Ectodermal cell (in vitro differentiated cells): ENCODE data around the gene B3GALT5.
"Not testable (repeated sequence)": the region's sequence is repeated elsewhere in the genome, so short reads cannot be mapped to it uniquely, and the experiment has no call there.

Experiments used
- H3K27ac ChIP-seq: 2 replicates; pipeline ENCODE4 v1.7.0; 2013; ENCODE audit warnings: mild to moderate bottlenecking, low read depth, low read length; ENCODE audit not compliant: insufficient read depth, poor library complexity, severe bottlenecking
- H3K27me3 ChIP-seq: 2 replicates; pipeline ENCODE4 v1.7.0; 2013; ENCODE audit warnings: mild to moderate bottlenecking, low read length; ENCODE audit not compliant: insufficient read depth, control insufficient read depth, poor library complexity, severe bottlenecking
- H3K36me3 ChIP-seq: one replicate; pipeline ENCODE4 v1.7.0; 2013; ENCODE audit warnings: low read length; ENCODE audit not compliant: control insufficient read depth, insufficient read depth
- H3K4me1 ChIP-seq: one replicate; pipeline ENCODE4 v1.7.0; 2013; ENCODE audit warnings: low read length; ENCODE audit not compliant: control insufficient read depth, insufficient read depth
- H3K4me3 ChIP-seq: 2 replicates; pipeline ENCODE4 v1.7.0; 2013; ENCODE audit warnings: low read depth, low read length, control low read depth; ENCODE audit not compliant: insufficient read depth
- H3K9me3 ChIP-seq: 2 replicates; pipeline ENCODE4 v1.7.0; 2013; ENCODE audit warnings: mild to moderate bottlenecking, low read length, moderate library complexity; ENCODE audit not compliant: control insufficient read depth
- WGBS, 2 experiments: methylation state at CpG; one replicate each; pipeline ENCODE4 v1.1.7; 2013; ENCODE audit warnings: missing lambda C conversion rate in 2 of 2; 5-methylcytosine and 5-hydroxymethylcytosine counted together

B3GALT5 gene

GRCh38 chr21:39582749-39583148 lies 30.0 kb upstream of the B3GALT5 start:
- H3K36me3 ChIP-seq, result no peaks in the 10 kb centered on the region
- 95% methylated on average over 4 of the region's 4 CpGs for WGBS, 2 experiments
- no peak overlapping the region for H3K27ac ChIP-seq
- no peaks in the 10 kb centered on the region for H3K27me3 ChIP-seq
- no peak overlapping the region for H3K4me3 ChIP-seq
- H3K4me1 ChIP-seq, result no peaks in the 10 kb centered on the region
- no peaks in the 10 kb centered on the region for H3K9me3 ChIP-seq

DNA sequence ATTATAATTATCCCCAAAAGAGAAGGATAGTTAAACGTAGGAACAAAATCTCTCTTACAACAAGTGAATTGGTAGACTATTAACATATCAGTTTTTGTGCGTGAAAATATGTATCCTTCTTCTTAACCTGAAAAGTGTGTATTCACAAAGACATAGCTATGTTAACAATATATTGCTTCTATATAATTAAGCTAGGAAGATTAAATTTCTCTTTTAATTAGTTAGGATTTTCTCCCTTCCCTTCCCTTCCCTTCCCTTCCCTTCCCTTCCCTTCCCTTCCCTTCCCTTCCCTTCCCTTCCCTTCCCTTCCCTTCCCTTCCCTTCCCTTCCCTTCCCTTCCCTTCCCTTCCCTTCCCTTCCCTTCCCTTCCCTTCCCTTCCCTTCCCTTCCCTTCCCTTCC lies 29.2 kb upstream of the B3GALT5 start:
- H3K4me1 ChIP-seq, H3K9me3 ChIP-seq: not testable (repeated sequence)
- WGBS, 2 experiments, result 100% methylated on average over 2 of the region's 2 CpGs; no CpG with 5 or more reads in 1 of the 2 experiments

DNA sequence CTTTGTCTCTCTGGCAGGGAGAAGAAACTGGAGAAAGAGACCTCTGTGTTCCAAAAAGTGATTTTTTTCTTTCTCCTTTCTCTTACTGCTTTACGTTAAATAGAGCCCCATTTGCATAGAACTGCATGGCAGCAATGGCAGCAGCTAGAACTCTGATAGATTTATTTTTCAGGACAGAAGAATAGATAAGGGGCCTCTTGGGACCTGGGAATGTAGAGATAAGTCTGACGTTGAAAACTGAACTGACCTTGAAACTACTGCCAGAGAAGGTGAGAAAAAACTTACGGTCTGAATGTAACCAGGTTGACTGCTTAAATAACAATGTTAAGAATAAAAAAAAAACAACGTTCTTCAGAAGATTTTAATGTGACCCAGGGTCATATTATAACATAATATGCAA lies 25.4 kb upstream of the B3GALT5 start:
- no peaks in the 10 kb centered on the region for H3K36me3 ChIP-seq
- H3K4me3 ChIP-seq, result no peak overlapping the region
- no peaks in the 10 kb centered on the region for H3K27me3 ChIP-seq
- H3K4me1 ChIP-seq, result no peaks in the 10 kb centered on the region
- no peak overlapping the region for H3K27ac ChIP-seq
- 91 to 96% methylated on average over 4 of the region's 4 CpGs for WGBS, 2 experiments
- no peaks in the 10 kb centered on the region for H3K9me3 ChIP-seq

More for the DNA sequence above, 29.2 kb upstream of the B3GALT5 start:
- not testable (repeated sequence) for H3K27ac ChIP-seq, H3K36me3 ChIP-seq, H3K4me3 ChIP-seq, H3K27me3 ChIP-seq

GRCh38 chr21:39588884-39589283 lies 23.9 kb upstream of the B3GALT5 start:
- WGBS, 2 experiments, result 55 to 83% methylated on average over 1 of the region's 1 CpG
- H3K4me3 ChIP-seq, result no peak overlapping the region

DNA sequence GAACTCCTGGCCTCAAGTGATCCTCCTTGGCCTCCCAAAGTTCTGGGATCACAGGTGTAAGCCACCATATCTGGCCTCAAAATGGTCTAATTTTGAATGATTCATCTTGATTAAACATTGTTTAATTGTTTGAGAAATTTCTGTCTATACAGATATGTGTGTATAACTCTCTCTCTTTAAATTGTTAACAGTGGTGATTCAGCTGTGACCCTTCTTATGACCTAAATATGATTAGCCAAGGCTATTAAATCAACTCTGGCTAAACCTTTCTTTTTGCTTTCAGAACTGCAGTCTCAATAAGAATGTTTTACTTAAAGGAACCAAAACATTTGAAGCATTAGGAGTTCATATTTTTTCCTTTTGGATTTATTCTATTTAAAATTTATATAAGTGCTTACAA lies 19.2 kb upstream of the B3GALT5 start:
- Histone ChIP-seq H3K27ac (no peak overlapping the region), H3K4me1 (no peaks in the 10 kb centered on the region), H3K27me3 (no peaks in the 10 kb centered on the region), H3K4me3 (no peak overlapping the region), H3K36me3 (no peaks in the 10 kb centered on the region), H3K9me3 (no peaks in the 10 kb centered on the region)

More at GRCh38 chr21:39588884-39589283, 23.9 kb upstream of the B3GALT5 start:
- no peaks in the 10 kb centered on the region for H3K27me3 ChIP-seq
- H3K36me3 ChIP-seq, result no peaks in the 10 kb centered on the region
- H3K27ac ChIP-seq, result no peak overlapping the region
- no peaks in the 10 kb centered on the region for H3K4me1 ChIP-seq
- no peaks in the 10 kb centered on the region for H3K9me3 ChIP-seq

GRCh38 chr21:39595465-39595864 lies 17.3 kb upstream of the B3GALT5 start:
- no peaks in the 10 kb centered on the region for H3K9me3 ChIP-seq
- H3K4me3 ChIP-seq, result no peak overlapping the region
- H3K27ac ChIP-seq, result no peak overlapping the region
- H3K4me1 ChIP-seq, result no peaks in the 10 kb centered on the region
- H3K27me3 ChIP-seq, result no peaks in the 10 kb centered on the region
- WGBS, 2 experiments, result 91 to 100% methylated on average over 2 to 3 of the region's 3 CpGs
- H3K36me3 ChIP-seq, result no peaks in the 10 kb centered on the region

DNA sequence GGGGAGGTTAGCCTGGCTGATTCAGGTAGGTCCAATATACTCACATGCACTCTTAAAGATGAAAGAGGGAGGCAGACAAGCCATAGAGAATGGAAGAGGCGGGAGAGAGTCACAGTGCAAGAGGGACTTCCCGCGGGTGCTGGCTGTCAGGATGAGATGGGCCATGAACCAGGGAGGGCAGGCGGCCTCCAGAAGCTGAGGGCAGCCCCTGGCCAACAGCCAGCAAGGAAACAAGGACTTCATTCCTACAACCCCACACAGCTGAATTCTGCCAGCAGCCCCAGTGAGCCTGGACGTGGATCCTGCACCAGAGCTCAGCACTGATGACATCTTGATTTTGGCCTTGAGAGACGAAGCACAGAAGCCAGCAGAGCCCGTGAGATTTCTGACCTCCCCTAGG lies 15.1 kb upstream of the B3GALT5 start:
- no peak overlapping the region for H3K4me3 ChIP-seq
- H3K9me3 ChIP-seq, result no peaks in the 10 kb centered on the region
- H3K27me3 ChIP-seq, result no peaks in the 10 kb centered on the region
- H3K36me3 ChIP-seq, result no peaks in the 10 kb centered on the region
- 76 to 85% methylated on average over 7 of the region's 7 CpGs for WGBS, 2 experiments
- no peak overlapping the region for H3K27ac ChIP-seq
- peaks cover 10% of the 10 kb centered on the region for H3K4me1 ChIP-seq

- peaks cover 10% of the 10 kb centered on the region for H3K4me1 ChIP-seq
- WGBS, 2 experiments, result 82 to 85% methylated on average over 5 of the region's 5 CpGs
Measured at GRCh38 chr21:39599191-39599970, 13.4 kb upstream of the B3GALT5 start.

GRCh38 chr21:39601187-39601928 lies 11.4 kb upstream of the B3GALT5 start:
- WGBS, 2 experiments, result 83 to 86% methylated on average over 17 of the region's 17 CpGs
- H3K27me3 ChIP-seq, result no peaks in the 10 kb centered on the region
- no peaks in the 10 kb centered on the region for H3K9me3 ChIP-seq
- no peak overlapping the region for H3K4me3 ChIP-seq
- H3K4me1 ChIP-seq, result peaks cover 10% of the 10 kb centered on the region
- no peak overlapping the region for H3K27ac ChIP-seq
- no peaks in the 10 kb centered on the region for H3K36me3 ChIP-seq

More at GRCh38 chr21:39599191-39599970, 13.4 kb upstream of the B3GALT5 start:
- H3K36me3 ChIP-seq, result no peaks in the 10 kb centered on the region
- H3K4me3 ChIP-seq, result no peak overlapping the region
- H3K27ac ChIP-seq, result no peak overlapping the region
- H3K9me3 ChIP-seq, result no peaks in the 10 kb centered on the region
- H3K27me3 ChIP-seq, result no peaks in the 10 kb centered on the region

GRCh38 chr21:39602076-39602689 lies 10.6 kb upstream of the B3GALT5 start:
- Histone ChIP-seq H3K9me3 (no peaks in the 10 kb centered on the region), H3K36me3 (no peaks in the 10 kb centered on the region), H3K4me1 (peaks cover 10% of the 10 kb centered on the region), H3K4me3 (no peak overlapping the region), H3K27me3 (no peaks in the 10 kb centered on the region), H3K27ac (no peak overlapping the region)
- WGBS, 2 experiments, result 92 to 93% methylated on average over 14 of the region's 14 CpGs
